DMS 273 (cell line): Measurements from ENCODE around the gene HPCAL1.

Experiments used
- DNase-seq: peaks from one replicate; lab custom pipeline; 2025; ENCODE audit not compliant: unreplicated experiment; lab: John Stamatoyannopoulos, UW

The HPCAL1 gene

GRCh38 chr2:10419553-10420257 lies 117.0 kb downstream of the HPCAL1 start:
- no peak for DNase-seq

DNA sequence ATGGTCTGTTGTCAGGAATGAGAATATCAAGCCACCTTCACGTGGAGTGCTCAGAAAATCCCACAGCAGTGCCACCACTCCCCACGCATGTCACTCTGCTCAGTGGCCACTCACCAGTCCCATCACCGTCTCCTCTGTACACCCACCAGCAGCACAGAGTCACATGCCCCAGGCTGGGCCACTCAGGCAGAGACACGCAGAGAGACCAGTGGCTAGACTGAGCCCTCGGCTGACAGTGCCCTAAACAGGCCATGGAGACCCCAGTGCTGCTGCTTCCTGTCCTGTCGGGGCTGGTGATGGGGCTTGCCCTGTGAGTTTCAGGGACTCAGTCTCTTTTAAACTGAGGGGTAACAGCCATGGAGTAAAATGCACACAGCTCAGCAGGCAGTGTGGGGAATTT lies 119.5 kb downstream of the HPCAL1 start:
- DNase-seq, result no peak

- DNase-seq, result no peak
These were observed 120.2 kb downstream of the HPCAL1 start for GRCh38 chr2:10422732-10423399.

DNA sequence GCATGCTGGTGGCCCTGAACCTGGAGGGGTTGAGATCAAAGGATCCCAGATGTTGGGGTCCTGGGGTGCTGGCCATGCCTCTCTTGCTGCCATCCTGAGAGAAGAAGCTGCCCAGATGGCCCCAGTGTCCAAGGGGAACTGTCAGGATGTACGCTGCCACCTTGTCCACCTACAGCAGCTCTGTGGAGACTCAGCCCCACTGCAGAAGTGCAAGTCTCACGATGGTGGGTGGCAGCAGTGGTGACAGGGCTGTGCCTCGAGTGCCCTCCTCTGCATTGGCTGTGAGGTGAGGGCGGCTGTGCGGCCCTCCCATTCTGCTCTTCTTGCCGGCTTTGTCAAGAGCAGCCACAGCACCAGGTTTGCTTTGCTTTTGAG lies 120.7 kb downstream of the HPCAL1 start:
- no peak for DNase-seq

DNA sequence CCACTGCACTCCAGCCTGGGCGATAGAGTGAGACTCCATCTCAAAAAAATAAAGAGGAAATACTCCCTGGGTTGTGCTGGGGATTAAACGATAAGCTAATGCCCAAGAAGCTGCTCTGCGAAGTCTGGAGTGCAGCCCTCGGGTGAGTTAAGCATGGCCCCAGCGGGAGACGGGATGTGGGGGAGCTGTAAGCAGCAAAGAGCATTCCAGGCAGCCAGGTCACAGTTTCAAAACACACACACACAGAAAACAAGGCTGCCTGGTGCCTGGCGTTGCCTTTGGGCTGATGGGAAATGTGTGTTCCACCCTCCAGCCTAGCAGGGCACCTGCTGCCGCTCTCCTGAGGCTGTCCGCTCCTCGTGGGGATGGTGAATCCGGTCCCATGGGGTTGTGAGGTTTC lies 121.3 kb downstream of the HPCAL1 start:
- no peak for DNase-seq

DNA sequence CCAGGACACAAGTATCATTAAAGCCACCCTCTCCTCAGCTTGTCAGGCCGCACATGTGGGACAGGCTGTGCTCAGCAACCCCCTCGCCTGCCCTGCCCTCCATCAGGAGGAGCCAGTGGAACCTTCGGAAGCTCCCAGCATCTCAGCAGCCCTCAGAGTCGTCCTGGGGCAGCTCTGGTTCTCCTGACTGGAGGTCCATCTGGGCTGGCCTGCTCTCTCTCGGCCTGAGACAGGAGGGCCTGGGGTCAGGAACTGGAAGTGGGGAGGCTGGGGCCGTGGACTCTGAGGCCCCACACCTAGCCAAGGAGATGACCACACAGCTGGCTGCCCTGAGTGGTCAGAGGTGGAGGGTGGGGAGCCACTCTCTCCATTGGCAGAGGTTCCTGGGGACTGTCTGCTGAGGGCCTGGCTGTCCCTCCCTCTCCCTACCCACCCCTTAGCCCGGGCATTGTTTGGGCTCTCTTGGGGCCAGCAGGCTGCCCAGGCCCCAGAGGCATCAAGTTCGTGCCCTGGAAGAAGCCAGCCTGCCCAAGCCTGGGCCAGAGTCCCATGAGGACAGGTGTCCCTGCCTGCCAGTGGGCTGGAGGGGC lies 122.3 kb downstream of the HPCAL1 start:
- no peak for DNase-seq

DNA sequence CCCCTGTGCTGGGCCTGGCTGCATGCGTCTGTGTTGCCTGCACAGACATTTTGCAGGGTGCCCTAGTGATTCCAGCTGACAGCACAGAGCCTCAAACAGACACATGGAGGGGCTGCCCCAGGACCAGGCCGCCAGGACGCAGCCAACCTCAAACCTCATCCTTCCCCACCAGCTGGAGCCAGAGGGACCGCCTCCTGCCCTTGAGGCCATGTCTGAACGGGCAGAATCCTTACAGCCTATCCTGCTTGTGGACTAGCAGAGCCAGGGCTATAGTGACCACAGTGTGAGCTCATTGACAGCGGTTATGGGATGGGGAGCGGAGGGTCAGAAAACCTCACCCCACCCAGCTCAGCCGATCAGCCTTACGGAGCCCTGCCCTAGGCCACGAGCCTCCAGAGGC lies 123.0 kb downstream of the HPCAL1 start:
- no peak for DNase-seq

GRCh38 chr2:10426726-10427617 lies 124.3 kb downstream of the HPCAL1 start:
- no peak for DNase-seq

DNA sequence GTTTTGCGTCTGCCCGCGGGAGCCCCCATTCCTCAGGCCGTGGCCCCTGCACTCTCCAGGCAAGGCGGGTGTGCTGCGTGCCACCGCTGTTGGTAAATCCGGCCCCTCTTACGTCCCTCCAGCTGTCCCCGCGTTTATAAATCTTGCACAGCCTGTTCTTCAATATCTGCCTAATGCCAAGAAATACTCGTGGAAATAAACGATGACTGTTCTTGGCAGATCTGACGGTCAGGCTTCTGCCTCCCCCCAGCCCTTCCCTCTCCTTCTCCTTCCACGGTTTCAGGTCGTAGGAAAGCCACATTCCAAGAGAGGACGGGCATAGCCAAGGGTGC lies 124.9 kb downstream of the HPCAL1 start:
- no peak for DNase-seq

DNA sequence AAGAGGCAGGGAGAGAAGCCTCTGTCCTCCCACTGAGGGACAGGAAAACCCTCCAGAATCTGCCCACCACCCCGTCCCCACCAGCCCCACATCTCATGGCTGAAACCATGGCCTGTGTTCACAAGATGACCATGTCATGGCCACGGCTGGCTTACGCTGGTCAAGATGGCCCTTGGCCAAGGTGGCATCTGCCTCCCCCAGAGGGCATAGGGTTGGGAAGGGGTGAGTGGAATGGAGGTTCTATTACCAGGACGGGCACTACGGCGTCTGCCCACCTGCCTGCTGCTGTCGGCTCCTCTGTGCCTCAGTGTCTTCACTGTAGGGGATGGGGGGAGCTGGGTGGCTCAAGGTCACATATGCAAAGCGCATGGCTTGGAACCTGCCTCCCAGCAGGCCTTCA lies 125.7 kb downstream of the HPCAL1 start:
- DNase-seq, result no peak

DNA sequence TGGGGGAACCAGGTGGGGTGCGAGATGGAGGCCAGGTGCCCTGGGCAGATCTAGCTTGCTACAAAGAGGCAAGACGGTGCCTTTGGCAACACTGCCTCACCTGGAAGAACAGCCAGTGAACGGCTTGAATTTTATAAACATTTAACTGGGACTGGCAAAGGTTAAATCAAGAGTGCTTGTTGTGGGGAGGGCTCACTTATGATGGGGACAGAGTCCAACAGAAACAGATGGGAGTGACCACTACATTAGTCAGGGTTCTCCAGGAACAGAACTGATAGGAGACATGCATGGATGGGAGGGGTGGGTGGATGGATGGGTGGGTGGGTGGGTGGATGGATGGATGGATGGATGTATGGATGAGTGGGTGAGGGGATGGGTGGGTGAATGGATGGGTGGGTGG lies 126.2 kb downstream of the HPCAL1 start:
- DNase-seq, result no peak

- DNase-seq, result no peak
These were observed 128.3 kb downstream of the HPCAL1 start for GRCh38 chr2:10430886-10431622.

DNA sequence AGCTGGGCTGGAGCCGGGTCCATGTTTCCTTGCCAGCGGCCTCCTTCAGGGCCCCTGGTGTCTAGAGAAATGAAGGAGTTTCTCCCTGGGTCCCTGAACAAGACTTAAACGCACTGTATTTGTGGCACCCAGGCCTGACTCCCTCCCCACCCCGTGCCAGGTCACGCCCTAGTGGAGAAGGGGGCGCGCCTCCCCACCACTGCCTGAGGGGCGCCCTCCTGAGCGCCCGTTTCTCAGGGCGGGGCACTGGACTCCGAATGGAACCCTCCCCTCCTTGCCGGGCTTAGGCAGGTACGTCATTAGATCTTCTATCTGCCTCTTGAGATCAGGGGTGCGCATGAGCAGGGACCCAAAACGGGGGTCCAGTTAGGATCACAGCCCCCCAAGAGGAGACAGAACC lies 129.1 kb downstream of the HPCAL1 start:
- peak; percentile 30 for DNase-seq

- peak; percentile 70 for DNase-seq
These were observed 129.8 kb downstream of the HPCAL1 start for GRCh38 chr2:10432311-10433181.

GRCh38 chr2:10433264-10433946 lies 130.7 kb downstream of the HPCAL1 start:
- no peak for DNase-seq

DNA sequence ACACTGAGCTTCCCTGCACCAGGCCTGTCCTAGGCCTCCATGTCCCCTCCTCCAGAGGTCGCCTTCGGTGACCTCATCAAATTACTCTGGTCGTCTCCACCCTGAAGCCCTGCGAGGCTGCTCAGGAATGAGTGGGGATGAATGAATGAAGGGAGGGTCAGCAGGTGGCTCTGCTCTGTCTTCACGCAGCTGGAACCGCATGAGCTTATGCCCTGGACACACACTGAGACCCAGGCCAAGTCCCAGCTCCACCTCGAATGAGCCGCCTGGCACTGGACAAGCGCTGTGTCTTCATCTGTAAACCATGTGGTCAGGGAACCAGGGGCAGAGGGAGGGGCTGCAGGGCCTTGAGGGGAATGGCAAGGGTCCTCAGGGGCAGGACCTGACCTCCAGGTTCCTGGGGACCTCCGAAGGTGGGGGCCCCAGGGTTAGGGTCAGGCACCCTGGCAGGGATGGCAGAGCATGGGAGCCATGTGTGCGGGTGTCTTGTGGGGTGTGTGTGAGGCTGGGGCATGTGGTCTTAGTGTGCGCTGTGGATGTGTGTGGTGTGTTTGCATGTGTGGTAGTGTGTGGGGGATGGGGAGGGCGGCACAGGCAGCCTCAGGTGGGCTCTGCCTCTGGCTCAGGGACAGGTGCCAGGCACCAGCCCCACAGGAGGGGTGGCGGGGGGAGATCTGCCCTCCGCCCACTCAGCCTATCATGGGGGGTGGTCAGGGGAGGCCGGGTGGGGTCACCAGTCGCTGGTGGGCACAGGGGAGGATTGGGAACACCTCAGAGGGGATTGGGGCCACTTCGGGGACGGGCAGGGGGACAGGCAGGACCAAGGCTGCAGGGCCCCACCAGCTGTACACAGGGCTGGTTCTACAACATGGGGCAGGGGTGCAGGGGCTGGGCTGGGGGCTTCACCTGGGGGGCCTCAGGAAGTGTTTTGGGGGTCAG lies 131.5 kb downstream of the HPCAL1 start:
- DNase-seq, result no peak

GRCh38 chr2:10434886-10435819 lies 132.4 kb downstream of the HPCAL1 start:
- DNase-seq, result peak; percentile 93
